Mesenteric fat pad (tissue), 1 donor: ENCODE data around the gene PRR30. TPM values are rescaled to one million over a fixed set of nuclear protein-coding genes. Genes with fewer than 3 reads are reported as not detected.
"Not testable (repeated sequence)": the region's sequence is repeated elsewhere in the genome, so short reads cannot be mapped to it uniquely, and the experiment has no call there.

Experiments
- DNase-seq: peaks from one replicate; pipeline ENCODE4 v3.0.0-alpha.2; 2020; ENCODE audit warnings: low spot score
- total RNA-seq: library from RNA; stranded (reverse); fragmentation: NEBNext Ultra II Directional; extraction: Animal tissue kit (Norgen Biotek cat#: 25700); gene quantifications from one replicate; pipeline ENCODE4 v1.2.1, GENCODE V29; 2021
- donor health status: DM: yes; HTN: yes; CAD: no.

The PRR30 gene
- total RNA-seq, 1 donor from 2014 or later, result not detected

GRCh38 chr2:27130396-27130795 lies 8.8 kb downstream of the PRR30 start:
- no peak for DNase-seq

GRCh38 chr2:27128668-27129571 lies 10.3 kb downstream of the PRR30 start:
- no peak for DNase-seq

GRCh38 chr2:27127883-27128667 lies 11.1 kb downstream of the PRR30 start:
- no peak for DNase-seq

- DNase-seq, result no peak
Observed at GRCh38 chr2:27126252-27126710, 12.9 kb downstream of the PRR30 start.

GRCh38 chr2:27125104-27125503 lies 14.1 kb downstream of the PRR30 start:
- DNase-seq, result no peak

- no peak for DNase-seq
Observed at GRCh38 chr2:27123302-27124150, 15.7 kb downstream of the PRR30 start, which contains the start of gene ABHD1. ABHD1 (plus strand) TSS chr2:27123815; CDS start chr2:27123949, 134 bp downstream.

GRCh38 chr2:27122791-27123190 lies 16.4 kb downstream of the PRR30 start:
- no peak for DNase-seq

GRCh38 chr2:27121906-27122305 lies 17.3 kb downstream of the PRR30 start:
- DNase-seq, result no peak

- not testable (repeated sequence) for DNase-seq
Observed at GRCh38 chr2:27119330-27119670, 19.9 kb downstream of the PRR30 start.

- DNase-seq, result no peak
Observed at GRCh38 chr2:27118525-27119329, 20.5 kb downstream of the PRR30 start, which contains the start of gene CGREF1. CGREF1 (minus strand) TSS chr2:27119128; CDS start chr2:27104366, 14,762 bp downstream.

- DNase-seq, result no peak
Observed at GRCh38 chr2:27117995-27118524, 21.1 kb downstream of the PRR30 start.

GRCh38 chr2:27115519-27115918 lies 23.7 kb downstream of the PRR30 start:
- no peak for DNase-seq

GRCh38 chr2:27111392-27112078 lies 27.7 kb downstream of the PRR30 start:
- DNase-seq, result not testable (repeated sequence)

- not testable (repeated sequence) for DNase-seq
Observed at GRCh38 chr2:27110603-27111352, 28.4 kb downstream of the PRR30 start.

- DNase-seq, result no peak
Observed at GRCh38 chr2:27109083-27109482, 30.1 kb downstream of the PRR30 start.

GRCh38 chr2:27108221-27108620 lies 31.0 kb downstream of the PRR30 start:
- no peak for DNase-seq

GRCh38 chr2:27105981-27106380 lies 33.2 kb downstream of the PRR30 start:
- DNase-seq, result no peak

GRCh38 chr2:27102329-27102728 lies 36.9 kb downstream of the PRR30 start:
- no peak for DNase-seq

GRCh38 chr2:27100036-27100435 lies 39.2 kb downstream of the PRR30 start:
- DNase-seq, result no peak
